HL-60 (cell line): ENCODE data around the gene CPT1A.

Source experiments
- GABPA ChIP-seq: IDR thresholded peaks from 2 replicates; pipeline ENCODE4 v1.6.1; 2012; ENCODE audit warnings: low read depth
- POLR2AphosphoS5 ChIP-seq: IDR thresholded peaks from 2 replicates; pipeline ENCODE4 v1.6.1; 2012; ENCODE audit warnings: low read depth
- TF ChIP-seq, protein P1 (sequence below): IDR thresholded peaks from one replicate; pipeline ENCODE4 v1.5.1; 2011; ENCODE audit warnings: low read length, control low read depth, inconsistent platforms; ENCODE audit not compliant: insufficient read depth

DNA sequence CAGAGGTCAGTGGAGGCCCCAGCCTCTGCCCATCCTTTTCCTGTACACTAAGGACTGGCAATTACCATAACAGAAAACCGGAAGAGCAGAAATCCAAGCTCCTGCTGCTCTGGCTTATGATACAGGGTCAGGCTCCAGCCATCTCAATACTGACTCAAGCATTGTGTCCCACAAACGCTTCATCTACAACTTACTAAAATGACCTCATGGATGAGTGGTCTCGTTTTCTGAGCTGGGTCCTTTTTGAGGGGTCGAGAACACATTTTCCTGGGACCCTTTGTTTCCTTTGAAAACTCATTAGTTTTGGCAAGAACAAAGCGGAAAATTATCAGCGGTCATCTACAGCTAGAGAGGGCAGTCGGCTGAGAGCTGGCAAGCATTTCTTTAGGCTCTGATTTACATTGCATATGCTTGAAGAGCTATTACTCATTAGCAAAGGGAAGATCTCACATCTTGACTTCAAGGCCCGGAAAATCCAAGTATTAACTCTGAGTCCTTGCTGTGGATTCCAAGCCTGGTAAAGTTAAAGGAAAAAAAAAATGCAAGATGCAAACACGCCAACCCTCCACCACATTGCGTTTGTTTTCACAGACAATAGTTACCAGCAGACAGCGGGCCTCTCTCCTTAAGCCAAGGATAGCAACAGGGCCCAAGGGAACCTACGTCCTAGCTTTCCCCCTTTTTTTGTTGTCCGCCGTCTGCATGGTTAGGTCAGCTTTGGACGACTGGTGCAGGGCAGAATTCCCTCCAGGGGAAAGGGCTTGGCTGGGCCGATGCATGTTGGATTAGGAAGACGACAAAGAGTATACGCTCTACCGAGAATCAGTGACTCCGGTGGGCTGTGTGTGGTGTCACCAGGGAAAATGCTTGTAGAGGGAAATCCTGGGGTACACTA lies 92.2 kb downstream of the CPT1A start:
- no peak for TF ChIP-seq POLR2AphosphoS5
- TF ChIP-seq, protein P1, sequence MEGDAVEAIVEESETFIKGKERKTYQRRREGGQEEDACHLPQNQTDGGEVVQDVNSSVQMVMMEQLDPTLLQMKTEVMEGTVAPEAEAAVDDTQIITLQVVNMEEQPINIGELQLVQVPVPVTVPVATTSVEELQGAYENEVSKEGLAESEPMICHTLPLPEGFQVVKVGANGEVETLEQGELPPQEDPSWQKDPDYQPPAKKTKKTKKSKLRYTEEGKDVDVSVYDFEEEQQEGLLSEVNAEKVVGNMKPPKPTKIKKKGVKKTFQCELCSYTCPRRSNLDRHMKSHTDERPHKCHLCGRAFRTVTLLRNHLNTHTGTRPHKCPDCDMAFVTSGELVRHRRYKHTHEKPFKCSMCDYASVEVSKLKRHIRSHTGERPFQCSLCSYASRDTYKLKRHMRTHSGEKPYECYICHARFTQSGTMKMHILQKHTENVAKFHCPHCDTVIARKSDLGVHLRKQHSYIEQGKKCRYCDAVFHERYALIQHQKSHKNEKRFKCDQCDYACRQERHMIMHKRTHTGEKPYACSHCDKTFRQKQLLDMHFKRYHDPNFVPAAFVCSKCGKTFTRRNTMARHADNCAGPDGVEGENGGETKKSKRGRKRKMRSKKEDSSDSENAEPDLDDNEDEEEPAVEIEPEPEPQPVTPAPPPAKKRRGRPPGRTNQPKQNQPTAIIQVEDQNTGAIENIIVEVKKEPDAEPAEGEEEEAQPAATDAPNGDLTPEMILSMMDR, result no peak
- no peak for TF ChIP-seq GABPA
